ENCODE data around the gene HEATR5A.

Gene HEATR5A

DNA sequence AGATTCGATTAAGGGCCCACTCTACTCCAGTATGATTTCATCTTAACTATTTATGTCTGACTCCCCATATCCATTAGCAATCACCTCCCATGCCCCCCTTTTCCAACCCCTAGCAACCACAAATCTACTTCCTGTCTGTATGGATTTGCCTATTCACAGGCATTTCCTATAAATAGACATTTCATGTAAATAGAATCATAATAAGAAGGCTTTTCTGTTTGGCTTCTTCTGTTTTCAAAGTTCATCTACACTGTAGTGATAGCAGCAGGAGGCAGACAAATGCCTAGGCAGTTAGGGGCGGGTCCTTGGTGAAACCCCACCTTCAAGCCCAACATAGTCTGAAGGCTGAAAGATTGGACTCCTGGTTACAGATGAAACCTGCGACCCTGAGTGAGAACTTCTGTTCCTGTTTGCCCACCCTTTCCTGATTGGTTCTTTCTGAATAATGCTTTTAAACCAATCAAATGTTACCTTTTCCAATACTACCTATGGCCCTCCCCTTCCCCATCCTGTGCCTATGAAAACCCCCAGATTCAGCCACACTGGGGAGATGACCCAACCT is 150.6 kb downstream of the HEATR5A start:
- Histone ChIP-seq H4K20me1 (ENCODE audit: insufficient read depth, low read length) (no peaks in the 10 kb centered on the region), H3K9me3 (ENCODE audit: low read length) (peaks cover 17% of the 10 kb centered on the region), H3K4me3 (ENCODE audit: low read depth, low read length, poor library complexity, severe bottlenecking) (no peak overlapping the region), H3F3A (ENCODE audit: insufficient read depth, low read length) (no peaks in the 10 kb centered on the region), H3K79me2 (ENCODE audit: insufficient read depth, low read length) (no peaks in the 10 kb centered on the region), H3K36me3 (ENCODE audit: insufficient read depth, low read length) (no peaks in the 10 kb centered on the region), H3K27me3 (ENCODE audit: insufficient read depth, low read length) (no peaks in the 10 kb centered on the region), H2AFZ (ENCODE audit: low read length) (no peak overlapping the region), H3K9me2 (ENCODE audit: low read depth, low read length) (no peaks in the 10 kb centered on the region), H3K4me1 (ENCODE audit: insufficient read depth, low read length, severe bottlenecking) (peaks cover 10% of the 10 kb centered on the region), H3K27ac (ENCODE audit: low read depth, low read length, poor library complexity, severe bottlenecking) (no peak overlapping the region), H3K4me2 (ENCODE audit: low read length) (no peak overlapping the region), H3K9ac (ENCODE audit: low read length) (no peak overlapping the region)
- no peak for TF ChIP-seq EZH2 (IDR thresholded peaks at IDR 0.05; ENCODE audit: borderline replicate concordance, low read length)
- TF ChIP-seq, protein P1, sequence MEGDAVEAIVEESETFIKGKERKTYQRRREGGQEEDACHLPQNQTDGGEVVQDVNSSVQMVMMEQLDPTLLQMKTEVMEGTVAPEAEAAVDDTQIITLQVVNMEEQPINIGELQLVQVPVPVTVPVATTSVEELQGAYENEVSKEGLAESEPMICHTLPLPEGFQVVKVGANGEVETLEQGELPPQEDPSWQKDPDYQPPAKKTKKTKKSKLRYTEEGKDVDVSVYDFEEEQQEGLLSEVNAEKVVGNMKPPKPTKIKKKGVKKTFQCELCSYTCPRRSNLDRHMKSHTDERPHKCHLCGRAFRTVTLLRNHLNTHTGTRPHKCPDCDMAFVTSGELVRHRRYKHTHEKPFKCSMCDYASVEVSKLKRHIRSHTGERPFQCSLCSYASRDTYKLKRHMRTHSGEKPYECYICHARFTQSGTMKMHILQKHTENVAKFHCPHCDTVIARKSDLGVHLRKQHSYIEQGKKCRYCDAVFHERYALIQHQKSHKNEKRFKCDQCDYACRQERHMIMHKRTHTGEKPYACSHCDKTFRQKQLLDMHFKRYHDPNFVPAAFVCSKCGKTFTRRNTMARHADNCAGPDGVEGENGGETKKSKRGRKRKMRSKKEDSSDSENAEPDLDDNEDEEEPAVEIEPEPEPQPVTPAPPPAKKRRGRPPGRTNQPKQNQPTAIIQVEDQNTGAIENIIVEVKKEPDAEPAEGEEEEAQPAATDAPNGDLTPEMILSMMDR (IDR thresholded peaks at IDR 0.05; ENCODE audit: low read length), result no peak

DNA sequence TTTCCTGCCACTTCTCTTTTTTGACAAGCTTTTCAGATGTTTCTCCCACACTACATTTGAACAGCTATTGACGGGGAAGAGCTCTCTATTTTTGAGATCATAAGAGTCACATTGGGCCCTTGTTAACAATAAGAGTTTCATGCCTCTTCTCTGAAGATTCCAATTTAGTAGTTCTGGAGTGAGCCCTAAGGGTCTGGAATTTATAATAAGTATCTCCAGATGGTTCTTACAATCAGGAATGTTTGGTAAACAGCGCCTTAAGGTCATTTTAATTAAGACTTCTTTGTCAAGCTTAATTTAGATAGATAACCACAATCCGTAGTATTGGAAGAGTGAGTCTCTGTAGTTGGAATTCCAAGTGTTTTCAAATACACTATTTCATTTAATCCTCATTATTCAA is 152.1 kb downstream of the HEATR5A start:
- H3K4me3 ChIP-seq (ENCODE audit: low read depth, low read length, poor library complexity, severe bottlenecking), result no peak overlapping the region
- no peaks in the 10 kb centered on the region for H3K9me2 ChIP-seq (ENCODE audit: low read depth, low read length)
- no peak overlapping the region for H2AFZ ChIP-seq (ENCODE audit: low read length)
- H3K9ac ChIP-seq (ENCODE audit: low read length), result no peak overlapping the region
- H3K79me2 ChIP-seq (ENCODE audit: insufficient read depth, low read length), result no peaks in the 10 kb centered on the region
- no peaks in the 10 kb centered on the region for H3K36me3 ChIP-seq (ENCODE audit: insufficient read depth, low read length)
- H3K27me3 ChIP-seq (ENCODE audit: insufficient read depth, low read length), result no peaks in the 10 kb centered on the region
- no peaks in the 10 kb centered on the region for H3F3A ChIP-seq (ENCODE audit: insufficient read depth, low read length)
- H3K4me2 ChIP-seq (ENCODE audit: low read length), result no peak overlapping the region
- no peak overlapping the region for H3K27ac ChIP-seq (ENCODE audit: low read depth, low read length, poor library complexity, severe bottlenecking)
- no peaks in the 10 kb centered on the region for H4K20me1 ChIP-seq (ENCODE audit: insufficient read depth, low read length)
- peaks cover 24% of the 10 kb centered on the region for H3K4me1 ChIP-seq (ENCODE audit: insufficient read depth, low read length, severe bottlenecking)
- peaks cover 17% of the 10 kb centered on the region for H3K9me3 ChIP-seq (ENCODE audit: low read length)
- TF ChIP-seq, protein P1 (IDR thresholded peaks at IDR 0.05; ENCODE audit: low read length), result no peak
- no peak for TF ChIP-seq EZH2 (IDR thresholded peaks at IDR 0.05; ENCODE audit: borderline replicate concordance, low read length)

DNA sequence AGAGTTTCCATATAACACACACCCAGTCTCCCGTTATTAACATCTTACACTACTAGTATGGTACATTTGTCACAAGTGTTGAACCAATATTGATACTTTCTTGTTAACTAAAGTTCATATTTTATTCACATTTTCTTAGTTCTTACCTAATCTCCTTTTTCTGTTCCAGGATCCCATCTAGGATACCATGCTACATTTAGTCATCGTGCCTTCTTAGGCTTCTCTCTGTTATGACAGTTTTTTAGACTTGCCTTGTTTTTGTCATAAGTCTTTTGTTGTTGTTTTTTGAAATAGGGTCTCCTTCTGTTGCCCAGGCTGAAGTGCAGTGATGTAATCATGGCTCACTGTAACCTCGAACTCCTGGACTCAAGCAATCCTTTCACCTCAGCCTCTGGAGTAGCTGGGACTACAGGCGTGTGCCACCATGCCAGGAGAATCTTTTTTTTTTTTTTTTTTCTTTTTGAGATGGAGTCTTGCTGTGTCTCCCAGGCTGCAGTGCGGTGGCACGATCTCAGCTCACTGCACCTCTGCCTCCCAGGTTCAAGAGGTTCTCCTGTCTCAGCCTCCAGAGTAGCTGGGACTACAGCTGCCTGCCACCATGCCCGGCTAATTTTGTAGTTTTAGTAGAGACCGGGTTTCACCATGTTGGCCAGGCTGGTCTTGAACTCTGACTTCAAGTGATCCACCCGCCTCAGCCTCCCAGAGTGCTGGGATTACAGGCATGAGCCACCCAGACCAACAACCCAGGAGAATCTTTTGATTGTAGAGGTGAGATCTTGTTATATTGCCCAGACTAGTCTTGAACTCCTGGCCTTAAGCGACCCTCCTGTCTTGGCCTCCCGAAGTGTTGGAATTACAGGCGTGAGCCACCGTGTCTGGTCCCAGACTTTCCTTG is 153.7 kb downstream of the HEATR5A start:
- TF ChIP-seq, protein P1 (IDR thresholded peaks at IDR 0.05; ENCODE audit: low read length), result no peak
- no peak for TF ChIP-seq EZH2 (IDR thresholded peaks at IDR 0.05; ENCODE audit: borderline replicate concordance, low read length)
- Histone ChIP-seq H3K27me3 (ENCODE audit: insufficient read depth, low read length) (no peaks in the 10 kb centered on the region), H2AFZ (ENCODE audit: low read length) (no peak overlapping the region), H3K9me3 (ENCODE audit: low read length) (peaks cover 16% of the 10 kb centered on the region), H3K9me2 (ENCODE audit: low read depth, low read length) (no peaks in the 10 kb centered on the region), H3F3A (ENCODE audit: insufficient read depth, low read length) (no peaks in the 10 kb centered on the region), H3K79me2 (ENCODE audit: insufficient read depth, low read length) (no peaks in the 10 kb centered on the region), H4K20me1 (ENCODE audit: insufficient read depth, low read length) (no peaks in the 10 kb centered on the region), H3K36me3 (ENCODE audit: insufficient read depth, low read length) (no peaks in the 10 kb centered on the region), H3K4me2 (ENCODE audit: low read length) (no peak overlapping the region), H3K4me3 (ENCODE audit: low read depth, low read length, poor library complexity, severe bottlenecking) (no peak overlapping the region), H3K4me1 (ENCODE audit: insufficient read depth, low read length, severe bottlenecking) (peaks cover 29% of the 10 kb centered on the region), H3K27ac (ENCODE audit: low read depth, low read length, poor library complexity, severe bottlenecking) (no peak overlapping the region), H3K9ac (ENCODE audit: low read length) (no peak overlapping the region)
